Activated B cell treated with CpG ODN at 0.5 μM for 24 hours (primary cell): ENCODE measurements around the gene GLS. TPM values are rescaled to one million over a fixed set of nuclear protein-coding genes. Genes with fewer than 3 reads are reported as not detected.

Experiments
- ATAC-seq: fragments of 200-7000 bp; cut with Tn5 transposase; one replicate; pipeline ENCODE4 v1.10.0; 2021; ENCODE audit warnings: low read depth, mild to moderate bottlenecking, moderate library complexity
- CTCF ChIA-PET: fragments of 350-600 bp; sonication (Branson Sonifier 250); formaldehyde crosslinking; loops from one replicate; lab custom pipeline; 2021; ENCODE audit warnings: antibody characterized with exemption; lab: Charles Lee
- POLR2A ChIA-PET: fragments of 350-600 bp; sonication (Branson Sonifier 250); formaldehyde crosslinking; loops from one replicate; lab custom pipeline; 2021; ENCODE audit warnings: antibody characterized with exemption; lab: Charles Lee
- DNase-seq: peaks from one replicate; pipeline ENCODE4 v3.0.0; 2022
- H3K27ac Mint-ChIP-seq: one replicate; pipeline ENCODE4 v1.8.0; 2020; ENCODE audit warnings: mixed read lengths
- H3K27me3 Mint-ChIP-seq: one replicate; pipeline ENCODE4 v1.8.0; 2021; ENCODE audit warnings: mixed read lengths
- H3K36me3 Mint-ChIP-seq: one replicate; pipeline ENCODE4 v1.8.0; 2021; ENCODE audit warnings: low read depth, mixed read lengths
- H3K4me1 Mint-ChIP-seq: one replicate; pipeline ENCODE4 v1.8.0; 2021; ENCODE audit warnings: mixed read lengths
- H3K4me3 Mint-ChIP-seq: one replicate; pipeline ENCODE4 v1.8.0; 2020; ENCODE audit warnings: mild to moderate bottlenecking, mixed read lengths
- H3K9me3 Mint-ChIP-seq: one replicate; pipeline ENCODE4 v1.8.0; 2020; ENCODE audit warnings: mixed read lengths
- intact Hi-C: fragments of 100-400 bp; cut with micrococcal nuclease; formaldehyde crosslinking; loops from one replicate; pipeline ENCODE4 v1.15.1; 2024
- total RNA-seq: library from RNA; stranded (reverse); gene quantifications from 2 replicates; pipeline ENCODE4 v1.2.3, GENCODE V29; 2022
- TF ChIP-seq, protein P1 (sequence below): fragments of 200-600 bp; IDR thresholded peaks from one replicate; pipeline ENCODE4 v1.8.0; 2022; ENCODE audit warnings: antibody characterized with exemption, mild to moderate bottlenecking

GLS gene
- total RNA-seq, 1 donor from 2014 or later, result 255 TPM

DNA sequence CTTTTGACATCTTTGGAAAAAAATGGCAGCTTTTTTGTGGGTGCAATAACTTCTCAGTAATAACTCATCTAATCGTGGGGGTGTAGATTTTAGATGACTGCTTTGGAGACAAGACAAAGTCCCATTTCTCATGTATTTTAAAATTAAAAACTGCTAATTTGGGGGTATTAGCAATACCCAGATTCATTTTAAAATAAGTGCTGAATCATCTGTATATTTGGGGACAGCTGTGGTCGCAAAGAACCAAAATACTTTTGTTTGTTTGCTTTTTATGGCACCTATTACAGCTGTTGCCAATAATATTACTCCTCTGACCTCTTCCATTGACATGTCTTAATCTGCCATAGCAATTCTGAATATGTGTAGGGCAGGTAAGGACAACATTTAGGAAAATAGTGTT is 87.9 kb downstream of the GLS start:
- H3K9me3 Mint-ChIP-seq, result no peaks in the 10 kb centered on the region
- no peak overlapping the region for H3K4me3 Mint-ChIP-seq
- intact Hi-C loops, result no loop called here
- peaks cover 80% of the 10 kb centered on the region for H3K36me3 Mint-ChIP-seq
- ChIA-PET POLR2A (no interaction called here), CTCF (interaction anchor here (0.6 kb wide), 1 partner anchor 11 kb away, joined by 3 read pairs; no protein-coding TSS in a partner anchor)
- peaks cover 9% of the 10 kb centered on the region for H3K4me1 Mint-ChIP-seq
- TF ChIP-seq, protein P1, sequence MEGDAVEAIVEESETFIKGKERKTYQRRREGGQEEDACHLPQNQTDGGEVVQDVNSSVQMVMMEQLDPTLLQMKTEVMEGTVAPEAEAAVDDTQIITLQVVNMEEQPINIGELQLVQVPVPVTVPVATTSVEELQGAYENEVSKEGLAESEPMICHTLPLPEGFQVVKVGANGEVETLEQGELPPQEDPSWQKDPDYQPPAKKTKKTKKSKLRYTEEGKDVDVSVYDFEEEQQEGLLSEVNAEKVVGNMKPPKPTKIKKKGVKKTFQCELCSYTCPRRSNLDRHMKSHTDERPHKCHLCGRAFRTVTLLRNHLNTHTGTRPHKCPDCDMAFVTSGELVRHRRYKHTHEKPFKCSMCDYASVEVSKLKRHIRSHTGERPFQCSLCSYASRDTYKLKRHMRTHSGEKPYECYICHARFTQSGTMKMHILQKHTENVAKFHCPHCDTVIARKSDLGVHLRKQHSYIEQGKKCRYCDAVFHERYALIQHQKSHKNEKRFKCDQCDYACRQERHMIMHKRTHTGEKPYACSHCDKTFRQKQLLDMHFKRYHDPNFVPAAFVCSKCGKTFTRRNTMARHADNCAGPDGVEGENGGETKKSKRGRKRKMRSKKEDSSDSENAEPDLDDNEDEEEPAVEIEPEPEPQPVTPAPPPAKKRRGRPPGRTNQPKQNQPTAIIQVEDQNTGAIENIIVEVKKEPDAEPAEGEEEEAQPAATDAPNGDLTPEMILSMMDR, result no peak
- no peaks in the 10 kb centered on the region for H3K27me3 Mint-ChIP-seq
- no peak overlapping the region for H3K27ac Mint-ChIP-seq
- DNase-seq (no peak), ATAC-seq (no peak)

GRCh38 chr2:190970160-190970559 is 89.5 kb downstream of the GLS start:
- TF ChIP-seq, protein P1, result no peak
- Mint-ChIP-seq H3K4me3 (no peak overlapping the region), H3K9me3 (no peaks in the 10 kb centered on the region), H3K4me1 (no peaks in the 10 kb centered on the region), H3K27me3 (no peaks in the 10 kb centered on the region), H3K27ac (no peak overlapping the region), H3K36me3 (peaks cover 85% of the 10 kb centered on the region)
- ChIA-PET POLR2A (interaction anchor here (0.6 kb wide), 1 partner anchor 90 kb away, joined by 4 read pairs; no protein-coding TSS in a partner anchor), CTCF (no interaction called here)
- intact Hi-C loops, result no loop called here
- DNase-seq (no peak), ATAC-seq (no peak)

GRCh38 chr2:190970873-190971506 is 90.4 kb downstream of the GLS start:
- POLR2A ChIA-PET, result interaction anchor here (0.6 to 0.7 kb wide), 2 partner anchors 17 to 91 kb away, joined by 3 to 4 read pairs; no protein-coding TSS in a partner anchor
- DNase-seq (no peak), ATAC-seq (no peak)
- H3K4me3 Mint-ChIP-seq, result no peak overlapping the region
- intact Hi-C loops, result no loop called here
- no peaks in the 10 kb centered on the region for H3K4me1 Mint-ChIP-seq
- TF ChIP-seq, protein P1, result no peak
- no peaks in the 10 kb centered on the region for H3K9me3 Mint-ChIP-seq
- peaks cover 87% of the 10 kb centered on the region for H3K36me3 Mint-ChIP-seq
- CTCF ChIA-PET, result no interaction called here
- no peaks in the 10 kb centered on the region for H3K27me3 Mint-ChIP-seq
- peak overlapping the region; percentile 10 for H3K27ac Mint-ChIP-seq

DNA sequence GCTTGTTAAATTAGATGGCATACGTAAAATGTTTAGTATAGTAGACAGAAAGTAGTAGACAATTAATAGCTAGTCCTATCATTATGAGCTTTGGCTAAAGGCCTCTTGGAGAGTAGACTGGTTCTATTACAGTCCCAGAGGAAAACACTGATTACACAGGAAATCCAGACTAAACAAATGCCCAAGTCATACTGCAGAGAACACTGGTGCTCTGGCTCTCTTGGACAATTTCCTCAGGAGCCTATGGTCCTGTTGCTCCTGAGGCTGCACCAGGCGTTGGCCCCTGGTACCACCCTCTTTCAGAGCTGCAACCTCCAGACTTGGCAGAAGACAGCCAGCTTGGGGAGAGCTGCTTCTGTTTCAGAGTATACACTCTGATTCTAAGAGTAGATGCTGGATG is 91.6 kb downstream of the GLS start:
- peaks cover 90% of the 10 kb centered on the region for H3K36me3 Mint-ChIP-seq
- DNase-seq (no peak), ATAC-seq (no peak)
- no peaks in the 10 kb centered on the region for H3K27me3 Mint-ChIP-seq
- no peak overlapping the region for H3K4me3 Mint-ChIP-seq
- CTCF ChIA-PET, result no interaction called here
- H3K27ac Mint-ChIP-seq, result no peak overlapping the region
- TF ChIP-seq, protein P1, result no peak
- no peaks in the 10 kb centered on the region for H3K9me3 Mint-ChIP-seq
- POLR2A ChIA-PET, result interaction anchor here (0.7 kb wide), 1 partner anchor 30 kb away, joined by 4 read pairs; no protein-coding TSS in a partner anchor
- H3K4me1 Mint-ChIP-seq, result no peaks in the 10 kb centered on the region
- intact Hi-C loops, result no loop called here

DNA sequence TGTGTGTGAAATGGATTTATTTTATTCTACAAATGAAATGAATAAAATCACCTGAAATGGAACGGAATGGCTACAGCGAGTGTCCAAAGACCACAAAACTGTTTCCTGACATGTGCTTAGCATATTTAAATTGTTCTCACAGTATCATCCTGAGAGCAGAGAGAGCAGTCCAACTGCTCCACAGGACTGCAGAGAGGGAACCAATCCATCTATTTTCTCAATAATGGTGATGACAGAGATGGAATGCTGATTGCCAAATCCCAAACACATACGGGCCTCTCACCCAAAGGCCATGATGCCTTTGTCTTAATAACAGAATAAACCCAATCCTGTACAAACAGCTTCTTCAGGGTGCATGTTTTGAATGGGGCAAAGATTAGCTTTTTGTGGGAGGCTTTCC is 92.2 kb downstream of the GLS start:
- ChIA-PET CTCF (no interaction called here), POLR2A (interaction anchor here (0.7 kb wide), 1 partner anchor 30 kb away, joined by 4 read pairs; no protein-coding TSS in a partner anchor)

More for the DNA sequence above, 92.2 kb downstream of the GLS start:
- H3K27me3 Mint-ChIP-seq, result no peaks in the 10 kb centered on the region
- H3K4me1 Mint-ChIP-seq, result no peaks in the 10 kb centered on the region
- intact Hi-C loops, result no loop called here
- H3K9me3 Mint-ChIP-seq, result no peaks in the 10 kb centered on the region
- DNase-seq (no peak), ATAC-seq (no peak)
- TF ChIP-seq, protein P1, result no peak
- no peak overlapping the region for H3K27ac Mint-ChIP-seq
- peaks cover 91% of the 10 kb centered on the region for H3K36me3 Mint-ChIP-seq
- no peak overlapping the region for H3K4me3 Mint-ChIP-seq
